Left lung (tissue), 10 donors: ENCODE measurements around the gene DLG2. TPM values are rescaled to one million over a fixed set of nuclear protein-coding genes. Genes with fewer than 3 reads are reported as not detected.

Source experiments
- ATAC-seq: fragments of 200-7000 bp; cut with Tn5 transposase; one replicate; pipeline ENCODE4 v1.9.1; 2020; ENCODE audit warnings: moderate library complexity
- DNase-seq, 4 donors: peaks; one replicate each; pipeline ENCODE4 v3.0.0-alpha.2; 2013 to 2020
- H3K27ac ChIP-seq, 2 donors: fragments of 200-600 bp; sonication (generic) in 1 of 2; one replicate each; pipeline versions ENCODE4 v1.5.0 to v1.8.0; 2020 to 2021
- H3K27me3 ChIP-seq, 2 donors: fragments of 200-600 bp; sonication (generic) in 1 of 2; one replicate each; pipeline versions ENCODE4 v1.5.0 to v1.8.0; 2020 to 2021
- H3K36me3 ChIP-seq, 2 donors: fragments of 200-600 bp; sonication (generic) in 1 of 2; one replicate each; pipeline versions ENCODE4 v1.5.0 to v1.8.0; 2020 to 2021
- H3K4me1 ChIP-seq, 2 donors: fragments of 200-600 bp; one replicate each; pipeline ENCODE4 v1.8.0; 2021
- H3K4me3 ChIP-seq, 2 donors: fragments of 200-600 bp; sonication (generic) in 1 of 2; one replicate each; pipeline versions ENCODE4 v1.5.0 to v1.8.0; 2020 to 2021; ENCODE audit warnings: mild to moderate bottlenecking in 1 of 2
- H3K9me3 ChIP-seq, 2 donors: fragments of 200-600 bp; sonication (generic) in 1 of 2; one replicate each; pipeline versions ENCODE4 v1.5.0 to v1.8.0; 2020 to 2021
- intact Hi-C, 2 donors: fragments of 100-400 bp; cut with DNase I; formaldehyde crosslinking; loops; one replicate each; pipeline versions ENCODE4 v1.11.2 to v1.14.2; 2022
- polyA plus RNA-seq, 6 donors: library from polyadenylated mRNA; unstranded; fragments of 120-200 nt; gene quantifications; one replicate each; pipeline ENCODE4 v1.2.1, GENCODE V29; 2013; ENCODE audit not compliant: insufficient read length in 6 of 6
- total RNA-seq, 2 donors: library from RNA; stranded (reverse); fragmentation: NEBNext Ultra II Directional; extraction: Animal tissue kit (Norgen Biotek cat#: 25700); gene quantifications; one replicate each; pipeline ENCODE4 v1.2.1, GENCODE V29; 2021
- TF ChIP-seq, protein P1 (sequence below), 2 donors: fragments of 200-600 bp; sonication (generic) in 1 of 2; IDR thresholded peaks; one replicate each; pipeline versions ENCODE4 v1.5.0 to v1.8.0; 2021; ENCODE audit warnings: antibody characterized with exemption in 2 of 2
- donor health status: DM: no; HTN: yes; CAD: no.
- donor health status: DM: no; HTN: no; CAD: no.

DLG2 gene
- total and polyA plus RNA-seq, 8 donors, result 4.5 to 15.0 (median 8.6) TPM

DNA sequence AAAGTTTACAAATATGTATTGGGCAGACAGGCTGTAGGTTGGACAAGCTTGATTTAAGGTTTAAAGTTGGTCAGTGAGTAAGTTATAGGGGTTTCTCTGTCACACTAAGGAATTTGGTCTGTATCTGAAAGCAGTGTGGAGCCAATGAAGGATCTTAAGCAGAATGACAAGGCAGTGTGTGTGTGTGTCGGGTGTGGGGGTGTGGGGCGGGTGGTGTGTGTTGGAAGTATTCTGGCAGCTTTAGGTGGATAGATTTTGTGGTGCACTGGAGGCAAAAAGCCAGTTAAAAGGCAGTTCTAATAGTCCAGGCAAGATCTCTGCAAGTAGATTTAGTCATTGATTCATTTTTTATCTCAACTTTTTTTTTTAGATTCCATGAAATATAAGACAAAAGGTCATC lies 1334.2 kb downstream of the DLG2 start:
- TF ChIP-seq, protein P1, sequence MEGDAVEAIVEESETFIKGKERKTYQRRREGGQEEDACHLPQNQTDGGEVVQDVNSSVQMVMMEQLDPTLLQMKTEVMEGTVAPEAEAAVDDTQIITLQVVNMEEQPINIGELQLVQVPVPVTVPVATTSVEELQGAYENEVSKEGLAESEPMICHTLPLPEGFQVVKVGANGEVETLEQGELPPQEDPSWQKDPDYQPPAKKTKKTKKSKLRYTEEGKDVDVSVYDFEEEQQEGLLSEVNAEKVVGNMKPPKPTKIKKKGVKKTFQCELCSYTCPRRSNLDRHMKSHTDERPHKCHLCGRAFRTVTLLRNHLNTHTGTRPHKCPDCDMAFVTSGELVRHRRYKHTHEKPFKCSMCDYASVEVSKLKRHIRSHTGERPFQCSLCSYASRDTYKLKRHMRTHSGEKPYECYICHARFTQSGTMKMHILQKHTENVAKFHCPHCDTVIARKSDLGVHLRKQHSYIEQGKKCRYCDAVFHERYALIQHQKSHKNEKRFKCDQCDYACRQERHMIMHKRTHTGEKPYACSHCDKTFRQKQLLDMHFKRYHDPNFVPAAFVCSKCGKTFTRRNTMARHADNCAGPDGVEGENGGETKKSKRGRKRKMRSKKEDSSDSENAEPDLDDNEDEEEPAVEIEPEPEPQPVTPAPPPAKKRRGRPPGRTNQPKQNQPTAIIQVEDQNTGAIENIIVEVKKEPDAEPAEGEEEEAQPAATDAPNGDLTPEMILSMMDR (IDR thresholded peaks at IDR 0.05), result no peak
- DNase-seq, result no peak
- ATAC-seq, result no peak
- no peak overlapping the region for H3K27ac ChIP-seq
- H3K9me3 ChIP-seq, result no peaks in the 10 kb centered on the region
- intact Hi-C loops, result no loop called here
- no peak overlapping the region for H3K4me3 ChIP-seq
- H3K36me3 ChIP-seq, result no peaks in the 10 kb centered on the region
- no peaks in the 10 kb centered on the region for H3K27me3 ChIP-seq
- peaks cover 0 to 3% of the 10 kb centered on the region in 2 donors for H3K4me1 ChIP-seq

GRCh38 chr11:84292006-84292405 lies 1335.1 kb downstream of the DLG2 start:
- Histone ChIP-seq H3K4me1 (peaks cover 0 to 3% of the 10 kb centered on the region in 2 donors), H3K4me3 (no peak overlapping the region), H3K9me3 (no peaks in the 10 kb centered on the region), H3K27me3 (no peaks in the 10 kb centered on the region), H3K27ac (no peak overlapping the region), H3K36me3 (no peaks in the 10 kb centered on the region)
- TF ChIP-seq, protein P1 (IDR thresholded peaks at IDR 0.05), result no peak
- DNase-seq, result peak in 2 of 4 donors; percentile 26 to 43
- no peak for ATAC-seq
- intact Hi-C loops, result no loop called here

GRCh38 chr11:84290647-84291046 lies 1336.5 kb downstream of the DLG2 start:
- TF ChIP-seq, protein P1 (IDR thresholded peaks at IDR 0.05), result no peak
- no peak for ATAC-seq
- Histone ChIP-seq H3K27me3 (no peaks in the 10 kb centered on the region), H3K4me1 (peaks cover 0 to 3% of the 10 kb centered on the region in 2 donors), H3K36me3 (no peaks in the 10 kb centered on the region), H3K9me3 (no peaks in the 10 kb centered on the region), H3K27ac (no peak overlapping the region), H3K4me3 (no peak overlapping the region)
- intact Hi-C loops, result no loop called here
- DNase-seq, result no peak

DNA sequence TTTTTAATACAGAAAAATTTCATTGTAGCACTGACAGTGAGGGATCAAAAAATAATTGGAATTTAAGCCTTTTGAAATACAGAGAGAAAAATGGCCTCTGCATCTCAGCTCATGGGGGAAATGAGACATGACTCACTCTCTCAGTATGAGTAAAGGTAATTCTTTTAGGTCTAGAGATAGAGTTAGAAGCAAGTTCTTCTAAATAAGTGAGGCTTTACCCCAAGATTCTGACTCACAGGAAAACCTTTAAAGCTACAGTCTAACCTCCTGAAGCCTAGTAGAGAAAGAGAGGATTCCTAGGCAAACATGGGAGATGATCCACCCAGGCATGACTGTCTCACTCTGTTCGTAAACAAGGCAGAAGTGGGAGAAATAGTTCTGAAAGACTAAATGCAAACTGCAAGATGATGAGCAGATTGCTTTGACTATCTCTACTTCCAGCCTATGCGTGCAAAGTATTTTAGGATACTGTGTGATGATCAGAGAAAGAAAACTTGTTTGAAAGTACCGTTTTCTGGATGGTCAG lies 1337.7 kb downstream of the DLG2 start:
- ATAC-seq (peak; percentile 31), DNase-seq (no peak)
- Histone ChIP-seq H3K9me3 (no peaks in the 10 kb centered on the region), H3K27ac (peak overlapping the region in 1 of 2 donors; percentile 6), H3K36me3 (no peaks in the 10 kb centered on the region), H3K4me3 (no peak overlapping the region), H3K4me1 (peaks cover 0 to 3% of the 10 kb centered on the region in 2 donors), H3K27me3 (no peaks in the 10 kb centered on the region)
- TF ChIP-seq, protein P1 (IDR thresholded peaks at IDR 0.05), result no peak
- intact Hi-C loops, result no loop called here

DNA sequence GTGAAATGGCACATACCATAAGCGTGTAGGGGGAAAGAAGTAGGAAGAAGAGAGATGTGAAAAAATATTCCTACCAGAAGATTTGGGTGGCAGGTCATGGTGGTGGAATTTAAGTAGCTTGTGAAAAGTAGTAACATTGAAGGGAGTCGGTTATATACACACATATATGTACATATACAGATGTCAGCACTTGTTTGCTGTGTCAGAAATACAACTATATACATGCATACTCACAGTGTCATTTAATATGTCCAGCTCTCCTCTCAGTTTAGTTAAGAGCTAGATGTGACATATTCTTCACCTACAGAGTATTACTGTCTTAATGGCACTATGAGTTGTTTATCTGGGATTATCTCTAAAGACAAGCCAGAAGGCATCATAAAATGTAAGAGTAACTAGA lies 1353.6 kb downstream of the DLG2 start:
- H3K9me3 ChIP-seq, result no peaks in the 10 kb centered on the region
- H3K27me3 ChIP-seq, result no peaks in the 10 kb centered on the region
- intact Hi-C loops, result no loop called here
- ATAC-seq (no peak), DNase-seq (no peak)
- no peaks in the 10 kb centered on the region for H3K4me1 ChIP-seq
- TF ChIP-seq, protein P1 (IDR thresholded peaks at IDR 0.05), result no peak
- no peaks in the 10 kb centered on the region for H3K36me3 ChIP-seq
- H3K4me3 ChIP-seq, result no peak overlapping the region
- no peak overlapping the region for H3K27ac ChIP-seq
